ENCODE data around the gene SALL3. TPM values are rescaled to one million over a fixed set of nuclear protein-coding genes. Genes with fewer than 3 reads are reported as not detected.

SALL3 gene
- total RNA-seq, 3 donors from 2014 or later = not detected

- Histone ChIP-seq H3K27me3 (peaks cover 0 to 10% of the 10 kb centered on the region in 2 donors), H3K36me3 (no peaks in the 10 kb centered on the region), H3K4me1 (no peaks in the 10 kb centered on the region), H3K27ac (no peak overlapping the region), H3K4me3 (no peak overlapping the region), H3K9me3 (peaks cover 5 to 6% of the 10 kb centered on the region in 2 donors)
- intact Hi-C loops (cut with DNase I; ENCODE audit: low total_unique reads) = no loop called here
- no peak for DNase-seq (ENCODE audit: low spot score in 2 of 2)
- TF ChIP-seq POLR2A (IDR thresholded peaks at IDR 0.05) = no peak
- TF ChIP-seq POLR2AphosphoS5 (IDR thresholded peaks at IDR 0.05) = no peak
- TF ChIP-seq, protein P1, sequence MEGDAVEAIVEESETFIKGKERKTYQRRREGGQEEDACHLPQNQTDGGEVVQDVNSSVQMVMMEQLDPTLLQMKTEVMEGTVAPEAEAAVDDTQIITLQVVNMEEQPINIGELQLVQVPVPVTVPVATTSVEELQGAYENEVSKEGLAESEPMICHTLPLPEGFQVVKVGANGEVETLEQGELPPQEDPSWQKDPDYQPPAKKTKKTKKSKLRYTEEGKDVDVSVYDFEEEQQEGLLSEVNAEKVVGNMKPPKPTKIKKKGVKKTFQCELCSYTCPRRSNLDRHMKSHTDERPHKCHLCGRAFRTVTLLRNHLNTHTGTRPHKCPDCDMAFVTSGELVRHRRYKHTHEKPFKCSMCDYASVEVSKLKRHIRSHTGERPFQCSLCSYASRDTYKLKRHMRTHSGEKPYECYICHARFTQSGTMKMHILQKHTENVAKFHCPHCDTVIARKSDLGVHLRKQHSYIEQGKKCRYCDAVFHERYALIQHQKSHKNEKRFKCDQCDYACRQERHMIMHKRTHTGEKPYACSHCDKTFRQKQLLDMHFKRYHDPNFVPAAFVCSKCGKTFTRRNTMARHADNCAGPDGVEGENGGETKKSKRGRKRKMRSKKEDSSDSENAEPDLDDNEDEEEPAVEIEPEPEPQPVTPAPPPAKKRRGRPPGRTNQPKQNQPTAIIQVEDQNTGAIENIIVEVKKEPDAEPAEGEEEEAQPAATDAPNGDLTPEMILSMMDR (IDR thresholded peaks at IDR 0.05) = no peak
Observed at GRCh38 chr18:79005653-79006052, 26.0 kb downstream of the SALL3 start.

DNA sequence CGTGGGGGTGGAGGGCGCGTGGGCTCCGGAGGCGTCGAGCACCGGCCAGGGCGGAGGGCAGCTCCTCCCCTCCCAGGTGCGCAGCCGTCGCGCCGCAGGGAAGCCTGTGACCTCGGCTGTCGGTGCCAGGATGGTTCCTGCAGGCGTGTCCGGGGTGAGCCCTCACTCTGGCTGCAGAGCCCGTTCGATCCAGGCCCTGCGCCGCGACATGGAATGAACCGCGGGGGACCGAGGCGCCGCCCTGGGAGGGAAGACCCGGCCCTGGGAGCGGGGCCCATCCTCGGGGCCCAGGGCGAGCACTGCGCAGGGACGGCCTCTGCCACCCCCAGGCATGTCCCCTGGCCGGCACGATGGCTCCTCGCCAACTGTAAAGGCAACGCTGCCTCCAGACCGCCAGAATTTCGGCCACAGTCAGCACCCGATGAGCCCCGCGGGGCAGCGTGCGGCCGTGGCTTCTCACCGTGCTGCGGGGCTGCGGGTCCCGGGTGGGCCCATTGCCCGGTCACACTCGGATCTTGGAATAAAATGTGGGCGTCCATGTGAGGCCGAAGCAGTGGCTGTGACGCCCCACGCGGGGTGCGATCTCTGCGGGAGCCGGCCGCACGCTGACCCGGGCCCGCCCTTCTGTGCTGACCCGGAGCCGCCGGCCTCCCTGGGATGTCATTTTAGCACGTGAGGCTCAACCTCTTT, 26.6 kb downstream of the SALL3 start:
- Histone ChIP-seq H3K4me3 (no peak overlapping the region), H3K4me1 (no peaks in the 10 kb centered on the region), H3K27me3 (peaks cover 0 to 10% of the 10 kb centered on the region in 2 donors), H3K27ac (no peak overlapping the region), H3K9me3 (peaks cover 5 to 6% of the 10 kb centered on the region in 2 donors), H3K36me3 (no peaks in the 10 kb centered on the region)
- DNase-seq (ENCODE audit: low spot score in 2 of 2) = no peak
- TF ChIP-seq POLR2AphosphoS5 (IDR thresholded peaks at IDR 0.05) (no peak), POLR2A (IDR thresholded peaks at IDR 0.05) (no peak)
- TF ChIP-seq, protein P1 (IDR thresholded peaks at IDR 0.05) = no peak
- intact Hi-C loops (cut with DNase I; ENCODE audit: low total_unique reads) = no loop called here

DNA sequence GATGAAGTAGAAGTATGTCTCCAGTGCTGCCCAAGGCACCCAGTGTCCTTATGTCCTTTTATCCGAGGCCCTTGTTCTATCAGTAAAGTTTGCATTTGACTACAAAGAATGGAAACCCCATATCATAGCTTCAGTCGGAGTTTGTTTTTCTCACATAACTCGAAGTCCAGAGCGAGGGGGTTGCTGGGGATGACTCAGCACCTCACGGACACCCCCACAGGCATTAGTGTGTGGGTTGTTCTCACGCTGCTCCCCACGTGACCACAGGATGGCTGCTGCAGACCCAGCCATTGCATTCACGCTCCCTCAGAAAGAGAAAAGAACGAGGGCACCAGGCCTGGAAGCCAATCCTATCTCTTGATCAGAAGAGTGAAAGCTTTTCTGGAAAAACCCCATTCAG, 27.8 kb downstream of the SALL3 start:
- TF ChIP-seq POLR2AphosphoS5 (IDR thresholded peaks at IDR 0.05) (no peak), POLR2A (IDR thresholded peaks at IDR 0.05) (no peak)
- TF ChIP-seq, protein P1 (IDR thresholded peaks at IDR 0.05) = no peak
- Histone ChIP-seq H3K4me3 (no peak overlapping the region), H3K27me3 (peaks cover 0 to 10% of the 10 kb centered on the region in 2 donors), H3K27ac (no peak overlapping the region), H3K9me3 (peaks cover 5 to 6% of the 10 kb centered on the region in 2 donors), H3K4me1 (no peaks in the 10 kb centered on the region), H3K36me3 (no peaks in the 10 kb centered on the region)
- intact Hi-C loops (cut with DNase I; ENCODE audit: low total_unique reads) = no loop called here
- no peak for DNase-seq (ENCODE audit: low spot score in 2 of 2)

GRCh38 chr18:79008356-79008940, 28.8 kb downstream of the SALL3 start:
- DNase-seq (ENCODE audit: low spot score in 2 of 2) = no peak
- Histone ChIP-seq H3K4me3 (no peak overlapping the region), H3K4me1 (no peaks in the 10 kb centered on the region), H3K9me3 (peaks cover 5 to 6% of the 10 kb centered on the region in 2 donors), H3K27ac (no peak overlapping the region), H3K27me3 (peaks cover 0 to 10% of the 10 kb centered on the region in 2 donors), H3K36me3 (no peaks in the 10 kb centered on the region)
- intact Hi-C loops (cut with DNase I; ENCODE audit: low total_unique reads) = no loop called here
- TF ChIP-seq POLR2A (IDR thresholded peaks at IDR 0.05) (no peak), POLR2AphosphoS5 (IDR thresholded peaks at IDR 0.05) (no peak)
- TF ChIP-seq, protein P1 (IDR thresholded peaks at IDR 0.05) = no peak

DNA sequence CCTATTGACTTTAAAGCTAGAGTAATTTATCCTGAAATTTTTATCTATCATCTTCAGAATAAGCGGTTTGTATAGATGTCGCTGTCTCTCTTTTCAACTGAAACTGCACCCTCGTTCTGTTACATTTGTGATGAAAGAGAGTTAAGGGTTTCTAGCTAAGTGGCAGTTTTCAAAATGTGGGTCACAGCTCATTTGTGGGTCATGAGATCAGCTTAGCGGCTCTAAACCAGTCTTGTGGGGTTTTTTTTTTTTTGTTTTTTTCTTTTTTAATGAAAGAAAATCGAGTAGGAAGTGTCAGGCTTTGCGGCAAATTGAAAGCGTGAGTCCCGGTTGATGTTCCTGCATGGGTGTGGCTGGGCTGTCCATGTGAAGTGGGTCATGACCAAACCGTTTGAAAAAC, 31.2 kb downstream of the SALL3 start:
- peaks cover 0 to 7% of the 10 kb centered on the region in 2 donors for H3K27me3 ChIP-seq
- intact Hi-C loops (cut with DNase I; ENCODE audit: low total_unique reads) = no loop called here
- H3K27ac ChIP-seq = no peak overlapping the region
- peaks cover 5 to 6% of the 10 kb centered on the region in 2 donors for H3K9me3 ChIP-seq
- no peaks in the 10 kb centered on the region for H3K4me1 ChIP-seq
- DNase-seq (ENCODE audit: low spot score in 2 of 2) = no peak
- no peaks in the 10 kb centered on the region for H3K36me3 ChIP-seq
- H3K4me3 ChIP-seq = no peak overlapping the region
- TF ChIP-seq, protein P1 (IDR thresholded peaks at IDR 0.05) = no peak
- TF ChIP-seq POLR2A (IDR thresholded peaks at IDR 0.05) (no peak), POLR2AphosphoS5 (IDR thresholded peaks at IDR 0.05) (no peak)
